Cardiac fibroblast (primary cell): ENCODE results near the gene GRM5.

ENCODE experiments used
- DNase-seq, 2 donors: peaks; one replicate each; pipeline versions ENCODE4 v3.0.0 to v3.0.0-alpha.2; 2010; ENCODE audit warnings: low read depth in 2 of 2
- H3K4me3 ChIP-seq, 2 donors: replicated peaks in 1 of 2; 1 replicate in 1 of 2; 2 replicates in 1 of 2; pipeline ENCODE4 v1.5.1; 2011; ENCODE audit warnings: low read depth in 2 of 2, low read length in 2 of 2, mild to moderate bottlenecking in 2 of 2, moderate library complexity in 1 of 2
- TF ChIP-seq, protein P1 (sequence below): IDR thresholded peaks from one replicate; pipeline ENCODE4 v1.5.1; 2011; ENCODE audit warnings: low read depth, mild to moderate bottlenecking, low read length, inconsistent platforms

The GRM5 gene

DNA sequence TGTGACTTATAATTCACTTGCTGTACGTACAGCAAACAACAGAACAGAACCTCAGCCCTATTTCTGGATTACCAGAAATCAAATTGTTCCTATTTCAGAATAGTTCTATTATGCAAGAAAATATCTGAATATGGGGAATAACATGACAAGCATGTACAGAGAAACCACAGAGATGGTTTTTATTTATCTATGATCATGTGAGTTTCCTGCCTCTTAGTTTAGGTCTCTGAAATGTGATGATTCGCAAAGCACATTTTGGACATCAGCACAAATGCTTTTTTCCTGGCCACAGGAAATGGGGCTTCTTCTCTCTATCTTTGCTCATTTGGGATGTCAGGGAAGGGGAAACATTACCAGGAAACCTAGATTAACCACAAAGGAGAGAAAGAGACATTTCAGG, 461.5 kb downstream of the GRM5 start:
- DNase-seq, result peak; percentile 57 to 60
- H3K4me3 ChIP-seq, result no peak overlapping the region
- TF ChIP-seq, protein P1, sequence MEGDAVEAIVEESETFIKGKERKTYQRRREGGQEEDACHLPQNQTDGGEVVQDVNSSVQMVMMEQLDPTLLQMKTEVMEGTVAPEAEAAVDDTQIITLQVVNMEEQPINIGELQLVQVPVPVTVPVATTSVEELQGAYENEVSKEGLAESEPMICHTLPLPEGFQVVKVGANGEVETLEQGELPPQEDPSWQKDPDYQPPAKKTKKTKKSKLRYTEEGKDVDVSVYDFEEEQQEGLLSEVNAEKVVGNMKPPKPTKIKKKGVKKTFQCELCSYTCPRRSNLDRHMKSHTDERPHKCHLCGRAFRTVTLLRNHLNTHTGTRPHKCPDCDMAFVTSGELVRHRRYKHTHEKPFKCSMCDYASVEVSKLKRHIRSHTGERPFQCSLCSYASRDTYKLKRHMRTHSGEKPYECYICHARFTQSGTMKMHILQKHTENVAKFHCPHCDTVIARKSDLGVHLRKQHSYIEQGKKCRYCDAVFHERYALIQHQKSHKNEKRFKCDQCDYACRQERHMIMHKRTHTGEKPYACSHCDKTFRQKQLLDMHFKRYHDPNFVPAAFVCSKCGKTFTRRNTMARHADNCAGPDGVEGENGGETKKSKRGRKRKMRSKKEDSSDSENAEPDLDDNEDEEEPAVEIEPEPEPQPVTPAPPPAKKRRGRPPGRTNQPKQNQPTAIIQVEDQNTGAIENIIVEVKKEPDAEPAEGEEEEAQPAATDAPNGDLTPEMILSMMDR, result no peak

DNA sequence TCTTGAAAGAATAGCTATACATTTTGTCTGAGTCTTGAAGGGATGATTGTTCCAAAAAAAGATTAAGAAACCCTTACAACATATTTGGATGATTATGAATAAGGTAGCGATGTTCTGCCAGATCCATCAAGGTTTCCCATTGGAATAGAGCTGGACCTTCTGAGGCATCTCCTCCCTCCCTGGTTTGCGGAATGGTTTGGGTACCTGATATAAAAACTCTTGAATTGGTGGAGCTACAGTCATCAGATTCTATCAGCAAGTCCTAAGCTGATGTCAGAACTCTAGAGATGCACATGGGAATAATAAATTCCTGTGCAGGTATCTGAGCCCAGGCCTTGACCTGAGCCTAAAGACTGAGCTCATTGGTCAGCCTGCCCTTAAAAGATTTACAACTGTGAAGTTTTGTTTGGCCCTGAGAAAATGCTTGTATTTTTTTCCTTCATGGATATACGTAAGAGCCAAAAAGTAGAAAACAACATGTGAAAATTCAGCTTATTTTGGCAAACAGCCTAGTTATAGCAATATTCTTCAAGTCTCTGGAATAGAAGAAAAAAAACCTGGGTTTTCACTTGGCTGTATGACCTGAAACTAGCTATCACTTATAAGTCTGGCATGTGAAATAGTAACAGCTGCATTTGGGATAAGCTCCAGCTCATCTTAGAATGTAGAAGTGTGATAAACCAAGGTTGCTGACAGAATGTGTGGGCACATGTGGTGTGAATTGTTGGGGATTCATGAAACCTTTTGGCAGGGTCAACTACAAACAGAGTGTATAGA, 462.5 kb downstream of the GRM5 start:
- TF ChIP-seq, protein P1, result no peak
- DNase-seq, result peak; percentile 64 to 79

DNA sequence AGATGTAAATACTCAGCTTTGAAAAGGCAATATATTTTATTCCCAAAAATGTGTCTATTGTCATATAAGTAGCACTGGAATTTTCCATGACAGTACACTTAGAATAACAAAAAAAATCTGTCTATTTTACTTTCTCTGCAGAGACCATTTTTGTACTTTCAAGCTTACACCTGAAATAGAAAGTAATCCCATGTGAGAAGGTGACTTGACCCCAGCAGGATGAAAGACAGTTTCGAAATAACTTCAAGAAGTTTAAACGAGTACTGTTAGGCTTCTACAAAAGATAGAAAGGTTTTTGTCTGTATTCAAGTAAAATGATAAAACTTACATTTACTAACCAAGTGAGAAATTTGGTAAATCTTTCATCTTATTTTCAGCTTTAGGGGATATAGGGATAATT, 468.4 kb downstream of the GRM5 start:
- TF ChIP-seq, protein P1, result no peak
- H3K4me3 ChIP-seq, result no peak overlapping the region
- DNase-seq, result no peak

More for the DNA sequence above, 462.5 kb downstream of the GRM5 start:
- no peak overlapping the region for H3K4me3 ChIP-seq

DNA sequence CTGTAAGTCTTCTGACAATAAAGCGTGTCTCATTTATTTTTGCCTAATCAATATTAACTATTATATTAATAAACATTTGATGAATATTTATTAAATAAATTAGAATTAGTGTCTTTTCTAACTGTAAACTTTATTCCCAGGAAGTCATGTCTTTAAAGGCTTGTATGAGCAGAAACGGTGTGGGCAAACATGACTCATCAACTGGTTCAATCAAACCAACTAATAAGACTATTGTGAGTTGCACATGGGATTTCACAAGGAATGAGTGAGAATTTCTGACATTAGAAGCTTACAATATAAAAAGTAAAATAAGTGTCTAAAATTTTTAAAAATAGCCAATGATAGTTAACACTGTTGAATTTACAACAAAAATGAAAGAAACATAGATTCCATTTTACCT, 469.0 kb downstream of the GRM5 start:
- TF ChIP-seq, protein P1, result no peak
- no peak overlapping the region for H3K4me3 ChIP-seq
- DNase-seq, result peak in 1 of 2 donors; percentile 9

DNA sequence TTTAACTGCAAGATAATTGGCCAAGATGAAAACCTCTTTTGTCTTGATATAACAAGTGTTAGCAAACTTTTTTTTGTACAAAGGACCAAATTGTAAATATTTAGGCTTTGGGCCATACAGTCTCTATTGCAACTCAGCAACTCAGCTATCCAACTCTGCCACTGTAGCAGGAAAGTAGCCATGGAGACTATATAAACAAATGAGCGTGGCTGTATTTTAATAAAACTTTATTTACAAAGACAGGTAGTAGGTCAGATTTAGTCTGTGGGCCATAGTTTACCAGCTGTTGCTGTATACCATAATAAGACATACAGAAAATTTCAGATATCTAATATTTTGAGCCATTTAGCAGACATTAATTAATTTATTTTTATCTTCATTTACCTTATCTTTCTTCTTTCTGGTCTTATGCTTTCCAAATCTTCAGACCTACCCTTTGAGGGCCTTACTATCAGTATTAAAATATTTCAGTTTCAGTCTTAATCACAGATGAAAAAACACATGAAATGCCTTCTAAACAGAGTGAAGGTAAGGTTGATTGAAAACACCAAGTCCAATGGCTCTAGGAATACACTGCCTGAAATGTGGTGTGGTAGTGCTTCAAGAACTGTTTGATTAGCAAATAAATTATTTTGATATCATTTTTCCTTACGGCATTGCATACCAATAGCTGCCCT, 471.4 kb downstream of the GRM5 start:
- TF ChIP-seq, protein P1, result no peak
- DNase-seq, result no peak
- H3K4me3 ChIP-seq, result no peak overlapping the region

DNA sequence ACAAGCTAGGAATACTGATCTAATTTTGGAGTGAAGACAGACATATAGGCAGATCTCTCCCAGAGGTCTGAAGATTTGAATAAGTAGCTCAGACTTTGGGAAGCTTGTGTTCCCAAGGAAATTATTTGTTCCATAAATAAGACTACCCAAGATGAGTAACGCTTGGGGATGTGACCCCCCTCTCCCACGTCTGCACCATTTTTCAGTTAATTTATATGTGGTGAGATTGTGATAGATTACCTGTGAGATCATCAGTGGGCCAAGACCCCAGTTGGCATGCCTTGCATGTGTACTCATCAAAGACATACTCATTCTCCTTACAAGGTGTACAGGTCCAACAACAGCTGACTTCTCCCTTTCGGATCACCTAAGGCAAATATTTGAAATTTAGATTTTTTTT, 475.4 kb downstream of the GRM5 start:
- TF ChIP-seq, protein P1, result no peak
- no peak for DNase-seq
- H3K4me3 ChIP-seq, result no peak overlapping the region
